ENCODE results near the gene TIMM17A. TPM values are rescaled to one million over a fixed set of nuclear protein-coding genes. Genes with fewer than 3 reads are reported as not detected.

TIMM17A gene
- total and polyA plus RNA-seq, 2 donors from 2014 or later: 40.8 to 73.2 TPM

GRCh38 chr1:201964261-201964660, 9.0 kb downstream of the TIMM17A start:
- intact Hi-C loops (cut with DNase I): no loop called here

GRCh38 chr1:201966171-201966570, 10.9 kb downstream of the TIMM17A start:
- Histone ChIP-seq H3K4me1 (ENCODE audit: control insufficient read depth in 2 of 3, insufficient read depth in 2 of 3, low read depth in 1 of 3, low read length in 3 of 3) (no peaks in the 10 kb centered on the region), H3K36me3 (ENCODE audit: control insufficient read depth in 2 of 3, insufficient read depth in 3 of 3, low read length in 3 of 3) (peaks cover 10 to 58% (median 30%) of the 10 kb centered on the region in 3 donors), H3K9me3 (ENCODE audit: control insufficient read depth in 2 of 3, insufficient read depth in 1 of 3, low read length in 3 of 3) (no peaks in the 10 kb centered on the region), H3K27me3 (ENCODE audit: control insufficient read depth, insufficient read depth, low read length) (no peaks in the 10 kb centered on the region), H3K27ac (ENCODE audit: low read depth in 2 of 2, low read length in 2 of 2) (no peak overlapping the region), H3K4me3 (ENCODE audit: low read length in 3 of 3) (no peak overlapping the region), H3K9ac (ENCODE audit: low read length in 3 of 3) (no peak overlapping the region)
- no peak for TF ChIP-seq CTCF (IDR thresholded peaks at IDR 0.05; ENCODE audit: borderline replicate concordance, extremely low read depth, insufficient read depth)
- FAIRE-seq (no peak), DNase-seq (no peak)
- intact Hi-C loops (cut with DNase I): loop anchor here (5.0 kb wide), 1 partner anchor 74 kb away; no protein-coding TSS in a partner anchor

More at GRCh38 chr1:201964261-201964660, 9.0 kb downstream of the TIMM17A start:
- no peak for TF ChIP-seq CTCF (IDR thresholded peaks at IDR 0.05; ENCODE audit: borderline replicate concordance, extremely low read depth, insufficient read depth)
- Histone ChIP-seq H3K4me1 (ENCODE audit: control insufficient read depth in 2 of 3, insufficient read depth in 2 of 3, low read depth in 1 of 3, low read length in 3 of 3) (no peaks in the 10 kb centered on the region), H3K9me3 (ENCODE audit: control insufficient read depth in 2 of 3, insufficient read depth in 1 of 3, low read length in 3 of 3) (no peaks in the 10 kb centered on the region), H3K9ac (ENCODE audit: low read length in 3 of 3) (no peak overlapping the region), H3K36me3 (ENCODE audit: control insufficient read depth in 2 of 3, insufficient read depth in 3 of 3, low read length in 3 of 3) (peaks cover 7 to 48% (median 23%) of the 10 kb centered on the region in 3 donors), H3K27me3 (ENCODE audit: control insufficient read depth, insufficient read depth, low read length) (no peaks in the 10 kb centered on the region), H3K4me3 (ENCODE audit: low read length in 3 of 3) (no peak overlapping the region), H3K27ac (ENCODE audit: low read depth in 2 of 2, low read length in 2 of 2) (no peak overlapping the region)
- FAIRE-seq (no peak), DNase-seq (no peak)

GRCh38 chr1:201968202-201968925, 13.1 kb downstream of the TIMM17A start:
- Histone ChIP-seq H3K27ac (ENCODE audit: low read depth in 2 of 2, low read length in 2 of 2) (no peak overlapping the region), H3K9me3 (ENCODE audit: control insufficient read depth in 2 of 3, insufficient read depth in 1 of 3, low read length in 3 of 3) (no peaks in the 10 kb centered on the region), H3K4me3 (ENCODE audit: low read length in 3 of 3) (no peak overlapping the region), H3K27me3 (ENCODE audit: control insufficient read depth, insufficient read depth, low read length) (no peaks in the 10 kb centered on the region), H3K9ac (ENCODE audit: low read length in 3 of 3) (no peak overlapping the region), H3K4me1 (ENCODE audit: control insufficient read depth in 2 of 3, insufficient read depth in 2 of 3, low read depth in 1 of 3, low read length in 3 of 3) (no peaks in the 10 kb centered on the region), H3K36me3 (ENCODE audit: control insufficient read depth in 2 of 3, insufficient read depth in 3 of 3, low read length in 3 of 3) (peaks cover 10 to 47% (median 25%) of the 10 kb centered on the region in 3 donors)
- DNase-seq: no peak
- intact Hi-C loops (cut with DNase I): loop anchor here (5.0 kb wide), 1 partner anchor 76 kb away; no protein-coding TSS in a partner anchor
- TF ChIP-seq CTCF (IDR thresholded peaks at IDR 0.05; ENCODE audit: borderline replicate concordance, extremely low read depth, insufficient read depth): no peak
- no peak for FAIRE-seq

Measured in kidney (tissue), 14 donors.